A549 (cell line): ENCODE measurements around the gene EXOC2. TPM values are rescaled to one million over a fixed set of nuclear protein-coding genes. Genes with fewer than 3 reads are reported as not detected.

Experiments
- ATAC-seq, 2 experiments: fragments of 200-7000 bp in 1 of 2; fragments of >200 bp in 1 of 2; cut with Nextera tagmentation in 1 of 2; cut with Tn5 transposase in 1 of 2; 3 replicates each; pipeline versions ENCODE4 v1.8.0 to v1.9.1; 2018 to 2020; ENCODE audit warnings: mild to moderate bottlenecking in 1 of 2, moderate library complexity in 1 of 2
- CTCF ChIA-PET: fragments of 300-600 bp; sonication (Branson Sonifier 250); formaldehyde crosslinking; extraction: SDS; loops from one replicate; lab custom pipeline; 2021; ENCODE audit warnings: antibody characterized with exemption, inconsistent platforms; lab: Yijun Ruan, JAX
- POLR2A ChIA-PET: fragments of 350-600 bp; formaldehyde crosslinking; extraction: SDS; loops from one replicate; lab custom pipeline; 2021; ENCODE audit warnings: antibody characterized with exemption, inconsistent platforms; lab: Yijun Ruan, JAX
- DNase-seq, 2 experiments: peaks; one replicate each; pipeline versions ENCODE4 v3.0.0 to v3.0.0-alpha.2; 2011 to 2016; ENCODE audit warnings: low read depth in 1 of 2, low spot score in 1 of 2
- FAIRE-seq: peaks from 2 replicates; lab custom pipeline; 2011; peaks lifted over from hg19 to GRCh38; lab: Jason Lieb, UNC
- H3K27ac ChIP-seq, 2 experiments: fragments of >200 bp; sonication (Bioruptor Twin); formaldehyde crosslinking; 3 replicates each; pipeline ENCODE4 v1.5.1; 2016 to 2017
- H3K4me1 ChIP-seq: fragments of >200 bp; sonication (Bioruptor Twin); formaldehyde crosslinking; 3 replicates; pipeline ENCODE4 v1.6.1; 2016
- H3K4me2 ChIP-seq: fragments of >200 bp; sonication (Bioruptor Twin); formaldehyde crosslinking; 3 replicates; pipeline ENCODE4 v1.6.1; 2016
- H3K4me3 ChIP-seq: fragments of >200 bp; sonication (Bioruptor Twin); formaldehyde crosslinking; 3 replicates; pipeline ENCODE4 v1.5.1; 2016
- H3K9me3 ChIP-seq: fragments of >200 bp; sonication (Bioruptor Twin); formaldehyde crosslinking; 3 replicates; pipeline ENCODE4 v1.6.1; 2016
- CBX2 ChIP-seq: fragments of 200-600 bp; sonication (generic); IDR thresholded peaks from 2 replicates; pipeline ENCODE4 v1.6.1; 2016; ENCODE audit warnings: low read depth, mild to moderate bottlenecking, borderline replicate concordance
- CBX8 ChIP-seq: fragments of 200-600 bp; sonication (generic); IDR thresholded peaks from 2 replicates; pipeline ENCODE4 v1.6.1; 2016
- CHD2 ChIP-seq: fragments of 150-350 bp; IDR thresholded peaks from 2 replicates; pipeline ENCODE4 v1.6.1; 2014; ENCODE audit warnings: low read length; ENCODE audit not compliant: partially characterized antibody
- CHD4 ChIP-seq: fragments of 200-600 bp; sonication (generic); IDR thresholded peaks from 2 replicates; pipeline ENCODE4 v1.6.1; 2016; ENCODE audit warnings: antibody characterized with exemption, mild to moderate bottlenecking, borderline replicate concordance
- EHF ChIP-seq: fragments of 250-450 bp; sonication (Bioruptor Pico); IDR thresholded peaks from 2 replicates; pipeline ENCODE4 v1.5.0; 2020; ENCODE audit warnings: mild to moderate bottlenecking
- EHMT2 ChIP-seq: fragments of 200-600 bp; sonication (generic); IDR thresholded peaks from 2 replicates; pipeline ENCODE4 v1.6.1; 2016; ENCODE audit warnings: antibody characterized with exemption, low read depth, mild to moderate bottlenecking, moderate library complexity
- EP300 ChIP-seq, 2 experiments: fragments of >200 bp; sonication (Bioruptor Twin); formaldehyde crosslinking; IDR thresholded peaks; 2 replicates in 1 of 2; 3 replicates in 1 of 2; pipeline ENCODE4 v1.6.1; 2016 to 2017
- FOSL2 ChIP-seq, 2 experiments: fragments of 450-650 bp in 1 of 2; fragments of >200 bp in 1 of 2; sonication (Bioruptor Twin) in 1 of 2; formaldehyde crosslinking; IDR thresholded peaks; 2 replicates each; pipeline versions ENCODE4 v1.5.0 to v1.6.1; 2016 to 2020; ENCODE audit warnings: mild to moderate bottlenecking in 1 of 2, moderate library complexity in 1 of 2
- FOXS1 ChIP-seq: fragments of 250-450 bp; sonication (Bioruptor Pico); IDR thresholded peaks from 2 replicates; pipeline ENCODE4 v1.5.0; 2020; ENCODE audit warnings: mild to moderate bottlenecking, moderate library complexity
- GATA3 ChIP-seq: IDR thresholded peaks from 2 replicates; pipeline ENCODE4 v1.6.1; 2012; ENCODE audit warnings: borderline replicate concordance
- HOXA7 ChIP-seq: fragments of 250-450 bp; sonication (Bioruptor Pico); IDR thresholded peaks from 2 replicates; pipeline ENCODE4 v1.5.0; 2020; ENCODE audit warnings: mild to moderate bottlenecking, moderate library complexity
- HOXB13 ChIP-seq: fragments of 250-450 bp; sonication (Bioruptor Pico); IDR thresholded peaks from 2 replicates; pipeline ENCODE4 v1.5.0; 2020; ENCODE audit warnings: low read depth, mild to moderate bottlenecking, moderate library complexity
- HOXB5 ChIP-seq: fragments of 250-450 bp; sonication (Bioruptor Pico); IDR thresholded peaks from 2 replicates; pipeline ENCODE4 v1.5.0; 2020; ENCODE audit warnings: mild to moderate bottlenecking, moderate library complexity
- JUNB ChIP-seq: fragments of >200 bp; sonication (Bioruptor Twin); formaldehyde crosslinking; IDR thresholded peaks from 2 replicates; pipeline ENCODE4 v1.6.1; 2016
- MAFK ChIP-seq: fragments of 450-650 bp; IDR thresholded peaks from 2 replicates; pipeline ENCODE4 v1.6.1; 2014; ENCODE audit not compliant: partially characterized antibody
- MAZ ChIP-seq: fragments of 150-350 bp; IDR thresholded peaks from 2 replicates; pipeline ENCODE4 v1.6.1; 2014; ENCODE audit warnings: antibody characterized with exemption, low read depth, low read length, borderline replicate concordance
- NFE2L2 ChIP-seq: fragments of 150-350 bp; conservative IDR thresholded peaks from 2 replicates; pipeline ENCODE4 v1.6.1; 2014; ENCODE audit warnings: low read length
- NPAS2 ChIP-seq: fragments of 250-450 bp; sonication (Bioruptor Pico); IDR thresholded peaks from 2 replicates; pipeline ENCODE4 v1.8.0; 2022; ENCODE audit warnings: mild to moderate bottlenecking, moderate library complexity, borderline replicate concordance
- PHF8 ChIP-seq: fragments of 200-600 bp; sonication (generic); IDR thresholded peaks from 2 replicates; pipeline ENCODE4 v1.6.1; 2016; ENCODE audit warnings: low read depth, mild to moderate bottlenecking, antibody characterized with exemption, moderate library complexity, borderline replicate concordance
- POLR2AphosphoS2 ChIP-seq: conservative IDR thresholded peaks from 2 replicates; pipeline ENCODE4 v1.6.1; 2012; ENCODE audit warnings: low read length, improper control_type of control experiment, inconsistent platforms
- RAD21 ChIP-seq, 2 experiments: fragments of >200 bp in 1 of 2; sonication (Bioruptor Twin) in 1 of 2; formaldehyde crosslinking in 1 of 2; IDR thresholded peaks in 1 of 2; conservative IDR thresholded peaks in 1 of 2; 2 replicates in 1 of 2; 3 replicates in 1 of 2; pipeline ENCODE4 v1.6.1; 2012 to 2018; ENCODE audit warnings: inconsistent platforms in 1 of 2
- RARB ChIP-seq: fragments of 250-450 bp; sonication (Bioruptor Pico); IDR thresholded peaks from 2 replicates; pipeline ENCODE4 v1.8.0; 2021; ENCODE audit warnings: mild to moderate bottlenecking, moderate library complexity
- RFX5 ChIP-seq: fragments of 450-650 bp; IDR thresholded peaks from 2 replicates; pipeline ENCODE4 v1.7.1; 2014; ENCODE audit warnings: antibody characterized with exemption, mild to moderate bottlenecking, moderate library complexity
- RNF2 ChIP-seq: fragments of 200-600 bp; sonication (generic); IDR thresholded peaks from 2 replicates; pipeline ENCODE4 v1.6.1; 2016; ENCODE audit warnings: low read depth, mild to moderate bottlenecking, antibody characterized with exemption, moderate library complexity, borderline replicate concordance
- TP53 ChIP-seq: fragments of 250-450 bp; sonication (Bioruptor Pico); IDR thresholded peaks from 2 replicates; pipeline ENCODE4 v1.5.0; 2021; ENCODE audit warnings: mild to moderate bottlenecking, moderate library complexity
- ZC3H11A ChIP-seq: fragments of 450-650 bp; IDR thresholded peaks from 2 replicates; pipeline ENCODE4 v1.6.1; 2014; ENCODE audit warnings: antibody characterized with exemption, mild to moderate bottlenecking
- ZNF302 ChIP-seq: fragments of 250-450 bp; sonication (Bioruptor Pico); IDR thresholded peaks from 2 replicates; pipeline ENCODE4 v1.9.0; 2021; ENCODE audit warnings: inconsistent platforms, mild to moderate bottlenecking, moderate library complexity
- WGBS: methylation state at CpG from one replicate; pipeline ENCODE4 v1.1.6; 2017; ENCODE audit errors: missing lambda C conversion rate; 5-methylcytosine and 5-hydroxymethylcytosine counted together
- polyA plus RNA-seq, 4 experiments: library from polyadenylated mRNA; depleted of rRNA in 3 of 4; stranded (reverse); fragments of >200 nt; fragmentation: RNase III in 1 of 4; extraction: RNeasy Plus Mini Kit Qiagen cat#74134 plus additional on column Dnase treatment in 1 of 4; gene quantifications; 2 replicates in 3 of 4; 3 replicates in 1 of 4; pipeline ENCODE4 v1.2.3, GENCODE V29; 2011 to 2017
- TF ChIP-seq, protein P1 (sequence below): fragments of >200 bp; sonication (Bioruptor Twin); formaldehyde crosslinking; IDR thresholded peaks from 2 replicates; pipeline ENCODE4 v1.6.1; 2016
- TF ChIP-seq, protein P2 (sequence below): fragments of >200 bp; sonication (Bioruptor Twin); formaldehyde crosslinking; IDR thresholded peaks from 3 replicates; pipeline ENCODE4 v1.6.1; 2016
- TF ChIP-seq, protein P3 (sequence below): IDR thresholded peaks from 2 replicates; pipeline ENCODE4 v1.6.1; 2012
- TF ChIP-seq, protein P4 (sequence below): IDR thresholded peaks from 2 replicates; pipeline ENCODE4 v1.6.1; 2012

EXOC2 gene
- polyA plus RNA-seq, 2 of the 4 experiments (the other 2 are of a cell fraction): 13.3 to 22.9 TPM

DNA sequence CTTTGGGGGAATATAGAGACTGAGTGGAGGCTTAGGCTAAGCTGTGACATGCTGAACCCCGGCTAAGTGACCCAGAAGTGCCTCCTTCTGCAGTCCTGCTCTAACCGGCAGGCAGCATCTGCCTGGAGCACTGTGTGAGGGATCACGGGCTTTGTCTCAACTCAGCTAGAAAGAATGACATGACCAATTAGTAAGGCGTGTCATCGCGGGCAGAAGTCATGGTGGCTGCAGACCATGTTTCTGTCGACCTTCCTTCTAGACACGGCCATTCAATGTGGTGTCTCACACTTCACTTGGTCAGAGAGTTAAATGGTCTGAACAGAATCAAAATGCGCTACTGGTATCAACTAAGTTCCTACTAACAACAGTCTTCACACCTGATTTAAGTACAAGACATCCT is 71.0 kb downstream of the EXOC2 start (continued):
- TF ChIP-seq RNF2: no peak
- TF ChIP-seq CHD2: no peak
- no peak for TF ChIP-seq GATA3
- no peak for TF ChIP-seq HOXB13 (CRISPR knock-in tag)
- TF ChIP-seq MAFK: no peak
- TF ChIP-seq NFE2L2: no peak
- no peak for TF ChIP-seq JUNB
- TF ChIP-seq, protein P1, sequence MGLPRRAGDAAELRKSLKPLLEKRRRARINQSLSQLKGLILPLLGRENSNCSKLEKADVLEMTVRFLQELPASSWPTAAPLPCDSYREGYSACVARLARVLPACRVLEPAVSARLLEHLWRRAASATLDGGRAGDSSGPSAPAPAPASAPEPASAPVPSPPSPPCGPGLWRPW: no peak
- TF ChIP-seq, all 56 proteins: peak for 0

DNA sequence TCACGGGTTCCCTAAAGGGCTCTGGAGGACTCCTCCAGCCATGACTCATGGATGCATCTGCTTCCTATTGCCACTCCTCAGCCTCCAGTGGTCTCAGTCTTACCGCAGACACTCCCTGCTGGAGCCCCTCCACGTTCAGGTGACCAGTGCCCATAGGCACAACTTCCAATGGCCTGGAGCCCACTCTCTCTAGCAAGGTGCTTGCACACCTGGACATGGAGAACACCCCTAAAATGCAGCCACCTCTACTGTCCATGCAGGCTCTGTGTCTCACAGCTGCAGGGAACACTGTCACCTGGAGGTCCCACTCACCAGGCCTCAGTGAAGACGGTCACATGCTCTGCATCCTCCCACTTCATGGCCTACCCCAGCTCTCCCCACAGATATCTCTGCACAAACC is 72.0 kb downstream of the EXOC2 start:
- H3K9me3 ChIP-seq: no peaks in the 10 kb centered on the region
- FAIRE-seq (no peak), DNase-seq (no peak), ATAC-seq (no peak)
- H3K4me1 ChIP-seq: no peaks in the 10 kb centered on the region; the same call in 2 of the 3 replicates
- no peak overlapping the region for H3K4me3 ChIP-seq
- CTCF ChIA-PET: no interaction called here
- no peak overlapping the region for H3K4me2 ChIP-seq
- TF ChIP-seq POLR2AphosphoS2 (no peak), EHMT2 (no peak), HOXB5 (CRISPR knock-in tag) (no peak), RARB (no peak), FOXS1 (CRISPR knock-in tag) (no peak), RAD21 (conservative IDR thresholded peaks at IDR 0.05 in 1 of 2, IDR thresholded peaks at IDR 0.05 in 1 of 2) (no peak), EP300 (IDR thresholded peaks at IDR 0.05) (no peak), HOXA7 (no peak), ZC3H11A (no peak), CBX2 (no peak), FOSL2 (IDR thresholded peaks at IDR 0.05) (no peak), FOSL2 (CRISPR knock-in tag; IDR thresholded peaks at IDR 0.05) (no peak), TP53 (no peak), PHF8 (no peak), RFX5 (no peak)
- TF ChIP-seq, protein P2, sequence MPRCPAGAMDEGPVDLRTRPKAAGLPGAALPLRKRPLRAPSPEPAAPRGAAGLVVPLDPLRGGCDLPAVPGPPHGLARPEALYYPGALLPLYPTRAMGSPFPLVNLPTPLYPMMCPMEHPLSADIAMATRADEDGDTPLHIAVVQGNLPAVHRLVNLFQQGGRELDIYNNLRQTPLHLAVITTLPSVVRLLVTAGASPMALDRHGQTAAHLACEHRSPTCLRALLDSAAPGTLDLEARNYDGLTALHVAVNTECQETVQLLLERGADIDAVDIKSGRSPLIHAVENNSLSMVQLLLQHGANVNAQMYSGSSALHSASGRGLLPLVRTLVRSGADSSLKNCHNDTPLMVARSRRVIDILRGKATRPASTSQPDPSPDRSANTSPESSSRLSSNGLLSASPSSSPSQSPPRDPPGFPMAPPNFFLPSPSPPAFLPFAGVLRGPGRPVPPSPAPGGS: no peak
- TF ChIP-seq, protein P3, sequence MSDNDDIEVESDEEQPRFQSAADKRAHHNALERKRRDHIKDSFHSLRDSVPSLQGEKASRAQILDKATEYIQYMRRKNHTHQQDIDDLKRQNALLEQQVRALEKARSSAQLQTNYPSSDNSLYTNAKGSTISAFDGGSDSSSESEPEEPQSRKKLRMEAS: no peak
- WGBS: 95% methylated on average over 4 of the region's 4 CpGs
- POLR2A ChIA-PET: no interaction called here
- H3K27ac ChIP-seq: no peak overlapping the region

DNA sequence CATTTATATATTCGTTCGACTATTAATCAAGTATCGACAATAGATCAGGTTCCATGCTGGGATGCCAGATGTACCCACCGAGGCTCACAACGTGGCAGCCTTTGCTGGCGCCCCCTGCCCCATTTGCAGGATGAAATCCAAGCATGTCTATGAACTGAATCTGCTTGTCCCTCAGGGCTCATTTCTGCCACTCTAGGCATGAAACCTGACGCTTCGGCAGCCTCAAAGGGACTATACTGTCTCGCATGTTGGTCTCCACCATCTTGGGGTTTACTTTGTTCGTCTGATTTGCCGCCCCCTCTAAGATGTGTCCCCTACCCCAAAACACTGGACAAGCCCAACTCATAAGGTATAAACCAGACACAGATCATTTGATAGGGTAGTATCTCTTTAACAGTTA is 72.8 kb downstream of the EXOC2 start:
- Histone ChIP-seq H3K27ac (no peak overlapping the region), H3K4me3 (no peak overlapping the region), H3K4me1 (no peaks in the 10 kb centered on the region), H3K9me3 (no peaks in the 10 kb centered on the region), H3K4me2 (no peak overlapping the region)
- FAIRE-seq (no peak), ATAC-seq (no peak), DNase-seq (no peak)
- no peak for TF ChIP-seq EHMT2
- TF ChIP-seq POLR2AphosphoS2: no peak
- TF ChIP-seq, protein P2: no peak
- TF ChIP-seq NPAS2 (CRISPR knock-in tag): no peak
- TF ChIP-seq MAZ: no peak
- TF ChIP-seq, protein P4, sequence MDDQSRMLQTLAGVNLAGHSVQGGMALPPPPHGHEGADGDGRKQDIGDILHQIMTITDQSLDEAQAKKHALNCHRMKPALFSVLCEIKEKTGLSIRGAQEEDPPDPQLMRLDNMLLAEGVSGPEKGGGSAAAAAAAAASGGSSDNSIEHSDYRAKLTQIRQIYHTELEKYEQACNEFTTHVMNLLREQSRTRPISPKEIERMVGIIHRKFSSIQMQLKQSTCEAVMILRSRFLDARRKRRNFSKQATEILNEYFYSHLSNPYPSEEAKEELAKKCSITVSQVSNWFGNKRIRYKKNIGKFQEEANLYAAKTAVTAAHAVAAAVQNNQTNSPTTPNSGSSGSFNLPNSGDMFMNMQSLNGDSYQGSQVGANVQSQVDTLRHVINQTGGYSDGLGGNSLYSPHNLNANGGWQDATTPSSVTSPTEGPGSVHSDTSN: no peak
- TF ChIP-seq EHF (CRISPR knock-in tag): no peak
- no peak for TF ChIP-seq TP53
- TF ChIP-seq, protein P1: no peak
- TF ChIP-seq ZNF302 (CRISPR knock-in tag): no peak
- TF ChIP-seq CBX8: no peak
- no peak for TF ChIP-seq EP300 (IDR thresholded peaks at IDR 0.05)
- no peak for TF ChIP-seq HOXA7
- TF ChIP-seq HOXB13 (CRISPR knock-in tag): no peak
- TF ChIP-seq CHD4: no peak
- CTCF ChIA-PET: no interaction called here
- POLR2A ChIA-PET: no interaction called here
- 94% methylated on average over 11 of the region's 11 CpGs for WGBS
